ENCODE measurements around the gene NACC2. TPM values are rescaled to one million over a fixed set of nuclear protein-coding genes. Genes with fewer than 3 reads are reported as not detected.

NACC2 gene
- total and polyA plus RNA-seq, 10 of the 15 experiments (the other 5 are each of a cell fraction or from before 2014, with no cell fraction given) = 0.66 to 14.7 (median 3.5) TPM

DNA sequence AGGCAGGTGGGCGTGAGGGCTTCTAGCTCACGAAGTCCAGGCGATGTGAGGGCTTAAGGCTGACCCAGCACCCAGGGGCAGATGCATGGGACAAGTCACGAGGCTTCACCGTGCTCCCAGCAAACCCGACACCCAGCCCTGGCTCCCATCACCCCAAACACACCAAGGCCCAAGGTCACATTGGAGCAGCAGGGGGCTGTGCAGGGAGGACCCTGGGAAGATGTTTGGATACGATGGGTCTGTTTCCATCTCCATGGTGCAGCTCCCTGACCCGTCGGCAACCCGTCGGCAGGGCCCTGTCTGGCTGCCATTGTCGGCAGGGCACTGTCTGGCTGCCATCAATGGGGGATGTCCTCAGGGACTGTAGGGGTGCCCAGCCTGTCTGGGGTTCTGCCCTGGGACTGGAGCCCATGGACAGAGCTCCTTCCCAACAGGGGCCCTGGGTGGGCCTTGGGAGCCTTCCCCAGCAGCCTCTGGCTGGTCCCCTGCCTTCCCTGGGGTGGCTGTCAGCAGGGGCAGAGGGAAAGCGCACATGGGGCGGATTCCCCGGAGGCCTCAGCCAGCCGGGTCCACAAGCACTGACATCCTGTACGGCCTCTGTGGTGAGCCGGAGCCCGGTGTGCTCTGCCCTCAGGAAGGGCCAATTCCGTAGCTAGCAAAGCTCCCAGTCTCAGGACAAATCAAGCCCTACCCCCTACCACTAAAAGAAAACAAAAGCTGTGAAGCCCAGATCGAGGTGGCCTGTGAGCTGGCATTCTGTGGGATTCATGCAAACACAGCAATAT, 47.1 kb downstream of the NACC2 start (continued):
- TF ChIP-seq RB1 (IDR thresholded peaks at IDR 0.05; ENCODE audit: borderline replicate concordance) (no peak), TCF7 (IDR thresholded peaks at IDR 0.05; ENCODE audit: borderline replicate concordance) (no peak), BCL11A (IDR thresholded peaks at IDR 0.05; ENCODE audit: low read depth, low read length) (no peak), E4F1 (IDR thresholded peaks at IDR 0.05; ENCODE audit: borderline replicate concordance, partially characterized antibody) (no peak), SPI1 (IDR thresholded peaks at IDR 0.05; ENCODE audit: borderline replicate concordance, insufficient read depth, low read depth, low read length) (no peak), PML (IDR thresholded peaks at IDR 0.05; ENCODE audit: low read length) (no peak), CHD4 (IDR thresholded peaks at IDR 0.05) (no peak), CTCF (IDR thresholded peaks at IDR 0.05 in 2 of 3, conservative IDR thresholded peaks at IDR 0.05 in 1 of 3; ENCODE audit: control insufficient read depth in 2 of 3, extremely low read depth in 1 of 3, insufficient read depth in 1 of 3, low read depth in 3 of 3, low read length in 3 of 3) (no peak)

Data from GM12878 (cell line).